Ovary (tissue), 3 donors: Measurements from ENCODE around the gene HDAC6.

Source experiments
- EP300 ChIP-seq: sonication (generic); formaldehyde crosslinking; IDR thresholded peaks from one replicate; pipeline ENCODE4 v1.6.1; 2017; ENCODE audit warnings: antibody characterized with exemption
- POLR2A ChIP-seq: fragments of 450-650 bp; IDR thresholded peaks from one replicate; pipeline ENCODE4 v1.6.1; 2017; ENCODE audit warnings: antibody characterized with exemption, mild to moderate bottlenecking, moderate library complexity
- TF ChIP-seq, protein P1 (sequence below), 3 donors: fragments of 450-650 bp in 2 of 3; fragments of 200-600 bp in 1 of 3; IDR thresholded peaks; one replicate each; pipeline versions ENCODE4 v1.5.1 to v1.8.0; 2016 to 2022; ENCODE audit warnings: antibody characterized with exemption in 3 of 3, mild to moderate bottlenecking in 1 of 3
- donor health status: DM: no; HTN: no; CAD: no.

DNA sequence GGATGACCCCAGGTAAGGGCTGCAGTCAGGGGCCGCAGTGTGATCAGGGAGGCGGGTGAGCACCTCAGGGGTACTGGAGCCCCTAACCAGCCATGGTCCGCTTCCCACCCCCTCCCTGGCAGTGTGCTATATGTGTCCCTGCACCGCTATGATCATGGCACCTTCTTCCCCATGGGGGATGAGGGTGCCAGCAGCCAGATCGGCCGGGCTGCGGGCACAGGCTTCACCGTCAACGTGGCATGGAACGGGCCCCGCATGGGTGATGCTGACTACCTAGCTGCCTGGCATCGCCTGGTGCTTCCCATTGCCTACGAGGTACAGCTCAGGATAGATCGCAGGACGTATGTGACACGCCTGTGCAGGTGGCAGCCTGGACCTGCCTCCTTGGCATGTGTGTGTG, 16.2 kb downstream of the HDAC6 start:
- TF ChIP-seq, protein P1, sequence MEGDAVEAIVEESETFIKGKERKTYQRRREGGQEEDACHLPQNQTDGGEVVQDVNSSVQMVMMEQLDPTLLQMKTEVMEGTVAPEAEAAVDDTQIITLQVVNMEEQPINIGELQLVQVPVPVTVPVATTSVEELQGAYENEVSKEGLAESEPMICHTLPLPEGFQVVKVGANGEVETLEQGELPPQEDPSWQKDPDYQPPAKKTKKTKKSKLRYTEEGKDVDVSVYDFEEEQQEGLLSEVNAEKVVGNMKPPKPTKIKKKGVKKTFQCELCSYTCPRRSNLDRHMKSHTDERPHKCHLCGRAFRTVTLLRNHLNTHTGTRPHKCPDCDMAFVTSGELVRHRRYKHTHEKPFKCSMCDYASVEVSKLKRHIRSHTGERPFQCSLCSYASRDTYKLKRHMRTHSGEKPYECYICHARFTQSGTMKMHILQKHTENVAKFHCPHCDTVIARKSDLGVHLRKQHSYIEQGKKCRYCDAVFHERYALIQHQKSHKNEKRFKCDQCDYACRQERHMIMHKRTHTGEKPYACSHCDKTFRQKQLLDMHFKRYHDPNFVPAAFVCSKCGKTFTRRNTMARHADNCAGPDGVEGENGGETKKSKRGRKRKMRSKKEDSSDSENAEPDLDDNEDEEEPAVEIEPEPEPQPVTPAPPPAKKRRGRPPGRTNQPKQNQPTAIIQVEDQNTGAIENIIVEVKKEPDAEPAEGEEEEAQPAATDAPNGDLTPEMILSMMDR (IDR thresholded peaks at IDR 0.05): no peak
- no peak for TF ChIP-seq POLR2A
- TF ChIP-seq EP300: no peak
